Heart right ventricle (tissue), 16 donors: ENCODE measurements around the gene ACTN1. TPM values are rescaled to one million over a fixed set of nuclear protein-coding genes. Genes with fewer than 3 reads are reported as not detected.

Source experiments
- ATAC-seq, 8 donors: fragments of 200-7000 bp; cut with Tn5 transposase; one replicate each; pipeline ENCODE4 v1.9.1; 2020; ENCODE audit warnings: mild to moderate bottlenecking in 8 of 8, moderate library complexity in 8 of 8, moderate number of reproducible peaks in 1 of 8
- DNase-seq, 2 donors: peaks; one replicate each; pipeline ENCODE4 v3.0.0-alpha.2; 2020
- H3K27ac ChIP-seq, 10 donors: fragments of 200-600 bp; sonication (generic) in 2 of 10; one replicate each; pipeline versions ENCODE4 v1.5.0 to v1.8.0; 2020 to 2022; ENCODE audit warnings: mild to moderate bottlenecking in 3 of 10
- H3K27me3 ChIP-seq, 7 donors: fragments of 200-600 bp; one replicate each; pipeline ENCODE4 v1.8.0; 2021 to 2022; ENCODE audit warnings: mild to moderate bottlenecking in 2 of 7
- H3K36me3 ChIP-seq, 9 donors: fragments of 200-600 bp; sonication (generic) in 1 of 9; one replicate each; pipeline versions ENCODE4 v1.5.0 to v1.8.0; 2020 to 2022; ENCODE audit warnings: mild to moderate bottlenecking in 2 of 9
- H3K4me1 ChIP-seq, 9 donors: fragments of 200-600 bp; sonication (generic) in 1 of 9; one replicate each; pipeline versions ENCODE4 v1.5.0 to v1.8.0; 2020 to 2022; ENCODE audit warnings: mild to moderate bottlenecking in 4 of 9
- H3K4me3 ChIP-seq, 10 donors: fragments of 200-600 bp; sonication (generic) in 2 of 10; one replicate each; pipeline versions ENCODE4 v1.5.0 to v1.8.0; 2020 to 2022; ENCODE audit warnings: mild to moderate bottlenecking in 7 of 10, moderate library complexity in 2 of 10
- H3K9me3 ChIP-seq, 11 donors: fragments of 200-600 bp in 10 of 11; sonication (generic) in 2 of 11; one replicate each; pipeline versions ENCODE4 v1.5.0 to v1.8.0; 2013 to 2022; ENCODE audit warnings: mild to moderate bottlenecking in 2 of 11, control low read depth in 1 of 11, moderate library complexity in 1 of 11
- CTCF ChIP-seq, 9 donors: fragments of 200-600 bp; sonication (generic) in 2 of 9; IDR thresholded peaks; one replicate each; pipeline versions ENCODE4 v1.5.0 to v1.8.0; 2021 to 2022; ENCODE audit warnings: antibody characterized with exemption in 9 of 9, mild to moderate bottlenecking in 5 of 9, moderate library complexity in 1 of 9
- WGBS, 2 donors: extraction: QIAGEN DNeasy Blood & Tissue Kit; methylation state at CpG; one replicate each; pipeline ENCODE4 v1.1.7; 2013; ENCODE audit warnings: inconsistent platforms in 1 of 2; 5-methylcytosine and 5-hydroxymethylcytosine counted together
- intact Hi-C, 10 donors: fragments of 100-400 bp; cut with DNase I; formaldehyde crosslinking; loops; one replicate each; pipeline versions ENCODE4 v1.11.1 to v1.14.2; 2022
- polyA plus RNA-seq, 2 donors: library from polyadenylated mRNA; stranded (reverse); fragments of 200-250 nt; gene quantifications; one replicate each; pipeline ENCODE4 v1.2.3, GENCODE V29; 2013
- total RNA-seq, 10 donors: library from RNA; stranded (reverse); fragmentation: NEBNext Ultra II Directional in 3 of 10; extraction: Animal tissue kit (Norgen Biotek cat#: 25700) in 3 of 10; gene quantifications; one replicate each; pipeline versions ENCODE4 v1.2.1 to v1.2.4, GENCODE V29; 2021 to 2023
- donor health status: Arrhythmogenic right ventricular cardiomyopathy.
- donor health status: ischemic (EF 13 %, LVEDD 7.1; RV severe dilation, severe dysfunction).
- donor health status: healthy with polysubstance abuse.
- donor health status: DM: no; HTN: yes; CAD: no.
- donor health status: DM: no; HTN: no; CAD: no.
- donor health status: ischemic (EF 25% LVEDD 6.9; RV normal size, moderate dysfunction).
- donor health status: ischemic (EF 25% LVEDD 5.7; RV mildly dilated, moderate dysfunction).
- donor health status: healthy.
- donor health status: DM: yes; HTN: yes; CAD: no.
- donor health status: Ischemic cardiomyopathy.
- donor health status: ischemic (EF 35%, LVEDD 5.7; RV mildly dilated, moderate dysfunction).
- donor health status: nonischemic (EF 11% LVEDD 7.7; RV severe dilation, severe dysfunction).
- donor health status: DM: yes; HTN: yes; CAD: no.
- donor health status: PGD.
- donor health status: ischemic (EF 29% LVEDD 5.4; RV normal size, mild dysfunction).
- donor health status: nonischemic (EF 23%, LVEDD 6.1; RV moderate dilation, normal function).

The ACTN1 gene
- total and polyA plus RNA-seq, 12 donors: 67.2 to 235 (median 104) TPM

DNA sequence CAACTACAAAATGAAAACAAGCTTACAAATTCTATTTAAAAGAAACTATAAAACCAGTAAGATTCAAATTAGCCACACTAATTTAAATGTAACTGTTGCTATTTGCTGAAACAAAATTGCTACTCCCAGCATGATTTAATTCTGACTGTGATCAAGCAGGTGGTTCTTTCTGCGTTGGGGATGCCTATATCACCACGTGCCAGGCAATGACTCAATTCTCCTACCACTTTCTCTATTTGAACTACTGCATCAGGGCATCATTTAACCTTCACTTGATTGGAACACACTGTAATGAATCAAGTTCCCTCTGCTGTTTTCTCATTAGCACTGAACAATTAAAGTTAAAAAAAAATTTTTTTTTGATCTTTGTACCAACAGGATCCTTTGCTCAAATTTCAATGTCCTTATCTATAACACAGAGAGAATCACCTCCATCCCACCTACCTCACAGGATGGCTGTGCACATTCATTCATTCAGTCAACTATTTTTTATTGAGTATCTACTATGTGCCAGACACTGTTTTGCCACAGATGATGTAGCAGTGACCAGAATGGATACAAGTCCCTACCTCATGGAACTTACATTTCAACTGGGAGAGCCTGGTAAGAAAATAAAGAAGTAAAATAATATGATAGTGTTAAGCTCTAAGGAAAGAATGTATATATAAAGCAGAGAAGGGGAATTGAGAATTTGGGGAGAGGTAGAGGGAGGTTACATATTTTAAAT, 8.0 kb upstream of the ACTN1 start:
- DNase-seq (no peak), ATAC-seq (no peak)
- WGBS, 2 donors: 82 to 85% methylated on average over 2 of the region's 2 CpGs
- H3K27me3 ChIP-seq: no peaks in the 10 kb centered on the region
- peaks cover 0 to 8% (median 0%) of the 10 kb centered on the region in 9 donors for H3K4me1 ChIP-seq
- H3K36me3 ChIP-seq: no peaks in the 10 kb centered on the region
- H3K9me3 ChIP-seq: no peaks in the 10 kb centered on the region
- TF ChIP-seq CTCF (IDR thresholded peaks at IDR 0.05): no peak
- H3K27ac ChIP-seq: no peak overlapping the region
- intact Hi-C loops: loop anchor here in 3 of 10 donors (10.0 kb wide), 3 partner anchors 48 to 108 kb away; no protein-coding TSS in a partner anchor
- no peak overlapping the region for H3K4me3 ChIP-seq

GRCh38 chr14:68986225-68986624, 7.1 kb upstream of the ACTN1 start:
- Histone ChIP-seq H3K4me3 (no peak overlapping the region), H3K9me3 (no peaks in the 10 kb centered on the region), H3K27me3 (no peaks in the 10 kb centered on the region), H3K36me3 (no peaks in the 10 kb centered on the region), H3K4me1 (peaks cover 0 to 9% (median 0%) of the 10 kb centered on the region in 9 donors), H3K27ac (no peak overlapping the region)
- 85 to 90% methylated on average over 2 of the region's 2 CpGs for WGBS, 2 donors
- DNase-seq (no peak), ATAC-seq (no peak)
- TF ChIP-seq CTCF (IDR thresholded peaks at IDR 0.05): no peak
- intact Hi-C loops: loop anchor here in 3 of 10 donors (10.0 kb wide), 3 partner anchors 49 to 109 kb away; no protein-coding TSS in a partner anchor

DNA sequence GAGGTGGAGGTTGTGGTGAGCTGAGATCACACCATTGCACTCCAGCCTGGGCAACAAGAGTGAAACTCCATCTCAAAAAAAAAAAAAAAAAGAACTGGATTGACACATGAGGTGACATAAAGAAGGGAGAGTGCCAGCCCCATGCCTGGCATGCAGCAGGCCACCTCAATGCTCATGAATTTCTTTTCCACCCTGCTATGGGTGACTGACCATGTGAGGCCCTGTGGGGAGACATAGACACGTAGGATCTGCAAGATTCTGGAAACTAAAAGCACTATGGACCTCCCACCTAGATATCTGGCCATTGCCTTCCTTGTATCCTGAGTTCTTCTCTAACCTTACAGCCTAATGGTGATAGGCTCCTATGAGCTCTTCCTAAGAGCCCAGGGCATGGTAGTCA, 5.6 kb upstream of the ACTN1 start:
- ATAC-seq: no peak
- no peak overlapping the region for H3K27ac ChIP-seq
- WGBS, 2 donors: 91 to 96% methylated on average over 1 of the region's 1 CpG
- H3K27me3 ChIP-seq: no peaks in the 10 kb centered on the region
- DNase-seq: no peak
- H3K4me1 ChIP-seq: peaks cover 0 to 19% (median 6%) of the 10 kb centered on the region in 9 donors
- intact Hi-C loops: loop anchor here in 8 of 10 donors (5.0 to 10.0 kb wide), 4 partner anchors 50 to 110 kb away; no protein-coding TSS in a partner anchor
- no peaks in the 10 kb centered on the region for H3K9me3 ChIP-seq
- no peak for TF ChIP-seq CTCF (IDR thresholded peaks at IDR 0.05)
- no peaks in the 10 kb centered on the region for H3K36me3 ChIP-seq
- no peak overlapping the region for H3K4me3 ChIP-seq

- intact Hi-C loops: loop anchor here in 8 of 10 donors (5.0 to 10.0 kb wide), 4 partner anchors 52 to 112 kb away; no protein-coding TSS in a partner anchor
- H3K27me3 ChIP-seq: no peaks in the 10 kb centered on the region
- ATAC-seq (no peak), DNase-seq (no peak)
- no peaks in the 10 kb centered on the region for H3K9me3 ChIP-seq
- no peak for TF ChIP-seq CTCF (IDR thresholded peaks at IDR 0.05)
- no peak overlapping the region for H3K27ac ChIP-seq
- peaks cover 0 to 19% (median 7%) of the 10 kb centered on the region in 9 donors for H3K4me1 ChIP-seq
- 89 to 97% methylated on average over 3 of the region's 3 CpGs for WGBS, 2 donors
- no peak overlapping the region for H3K4me3 ChIP-seq
- H3K36me3 ChIP-seq: no peaks in the 10 kb centered on the region
Measured at GRCh38 chr14:68983191-68983590, 4.1 kb upstream of the ACTN1 start.
